Neuronal stem cell (in vitro differentiated cells): Measurements from ENCODE around the gene SRSF6.
A peak's percentile ranks its signal among the peaks of the same experiment; 100 is the strongest.

Source experiments
- DNase-seq: peaks from one replicate; pipeline ENCODE4 v3.0.0-alpha.2; 2013; ENCODE audit warnings: low spot score
- H2AFZ ChIP-seq: one replicate; pipeline ENCODE4 v1.6.1; 2013; ENCODE audit warnings: mild to moderate bottlenecking, low read length, inconsistent platforms
- H2AK5ac ChIP-seq: 2 replicates; pipeline ENCODE4 v1.6.1; 2013; ENCODE audit warnings: low read depth, mild to moderate bottlenecking, inconsistent platforms, low read length, moderate library complexity, mixed read lengths
- H2BK120ac ChIP-seq: 2 replicates; pipeline ENCODE4 v1.6.1; 2013; ENCODE audit warnings: low read depth, mild to moderate bottlenecking, inconsistent platforms, low read length, moderate library complexity, mixed read lengths
- H2BK12ac ChIP-seq: one replicate; pipeline ENCODE4 v1.6.1; 2013; ENCODE audit warnings: low read length, inconsistent platforms
- H2BK15ac ChIP-seq: 2 replicates; pipeline ENCODE4 v1.6.1; 2013; ENCODE audit warnings: mild to moderate bottlenecking, low read length, inconsistent platforms, mixed read lengths
- H2BK5ac ChIP-seq: one replicate; pipeline ENCODE4 v1.6.1; 2013; ENCODE audit warnings: inconsistent platforms, mild to moderate bottlenecking, low read length, moderate library complexity
- H3K14ac ChIP-seq: one replicate; pipeline ENCODE4 v1.6.1; 2013; ENCODE audit warnings: low read length, inconsistent platforms
- H3K18ac ChIP-seq: 2 replicates; pipeline ENCODE4 v1.6.1; 2013; ENCODE audit warnings: low read length, inconsistent platforms
- H3K23ac ChIP-seq: 2 replicates; pipeline ENCODE4 v1.6.1; 2013; ENCODE audit warnings: low read depth, mild to moderate bottlenecking, mixed read lengths, low read length, inconsistent platforms; ENCODE audit not compliant: poor library complexity
- H3K27ac ChIP-seq: replicated peaks from 3 replicates; pipeline ENCODE4 v1.5.1; 2013; ENCODE audit warnings: low read length, inconsistent platforms
- H3K27me3 ChIP-seq, 3 experiments: 2 replicates each; pipeline ENCODE4 v1.6.1; 2013; ENCODE audit warnings: low read length in 3 of 3, mild to moderate bottlenecking in 2 of 3, inconsistent platforms in 1 of 3, low read depth in 1 of 3, mixed read lengths in 1 of 3, moderate library complexity in 1 of 3; ENCODE audit not compliant: control insufficient read depth in 3 of 3, insufficient read depth in 3 of 3
- H3K36me3 ChIP-seq, 2 donors: replicated peaks in 1 of 2; 2 replicates each; pipeline ENCODE4 v1.6.1; 2013; ENCODE audit warnings: low read length in 2 of 2; ENCODE audit not compliant: control insufficient read depth in 2 of 2, insufficient read depth in 2 of 2
- H3K4ac ChIP-seq: 2 replicates; pipeline ENCODE4 v1.6.1; 2013; ENCODE audit warnings: inconsistent platforms, mild to moderate bottlenecking, low read length, moderate library complexity
- H3K4me1 ChIP-seq, 2 donors: 1 replicate in 1 of 2; 2 replicates in 1 of 2; pipeline ENCODE4 v1.6.1; 2013; ENCODE audit warnings: low read length in 2 of 2, low read depth in 1 of 2; ENCODE audit not compliant: control insufficient read depth in 2 of 2, insufficient read depth in 1 of 2
- H3K4me2 ChIP-seq: one replicate; pipeline ENCODE4 v1.6.1; 2013; ENCODE audit warnings: mild to moderate bottlenecking, low read length, inconsistent platforms; ENCODE audit not compliant: insufficient read depth, poor library complexity, severe bottlenecking
- H3K4me3 ChIP-seq, 2 donors: 2 replicates each; pipeline ENCODE4 v1.5.1; 2013; ENCODE audit warnings: low read length in 2 of 2, mild to moderate bottlenecking in 2 of 2, inconsistent platforms in 1 of 2, moderate library complexity in 1 of 2
- H3K79me1 ChIP-seq: one replicate; pipeline ENCODE4 v1.6.1; 2013; ENCODE audit warnings: low read depth, mild to moderate bottlenecking, inconsistent platforms, low read length, moderate library complexity
- H3K9ac ChIP-seq: one replicate; pipeline ENCODE4 v1.6.1; 2013; ENCODE audit warnings: mild to moderate bottlenecking, low read depth, low read length, inconsistent platforms; ENCODE audit not compliant: poor library complexity
- H3K9me3 ChIP-seq, 2 donors: replicated peaks in 1 of 2; 2 replicates each; pipeline versions ENCODE3 to v1.6.1; 2013; ENCODE audit warnings: low read length in 2 of 2, mild to moderate bottlenecking in 2 of 2, inconsistent platforms in 1 of 2, low read depth in 1 of 2, mixed read lengths in 1 of 2, moderate library complexity in 1 of 2; ENCODE audit not compliant: control insufficient read depth in 2 of 2, insufficient read depth in 1 of 2
- H4K8ac ChIP-seq: one replicate; pipeline ENCODE4 v1.6.1; 2013; ENCODE audit warnings: low read depth, mild to moderate bottlenecking, inconsistent platforms, low read length, moderate library complexity
- H4K91ac ChIP-seq: one replicate; pipeline ENCODE4 v1.6.1; 2013; ENCODE audit warnings: low read length, low read depth, mild to moderate bottlenecking, inconsistent platforms; ENCODE audit not compliant: poor library complexity
- WGBS, 2 donors: extraction: QIAGEN DNeasy Blood & Tissue Kit; methylation state at CpG; one replicate each; pipeline ENCODE4 v1.1.7; 2013; ENCODE audit warnings: missing lambda C conversion rate in 2 of 2, mixed read lengths in 1 of 2; ENCODE audit not compliant: insufficient read length in 2 of 2, insufficient replicate concordance in 1 of 2; ENCODE audit errors: extremely low coverage in 2 of 2; 5-methylcytosine and 5-hydroxymethylcytosine counted together

SRSF6 gene

DNA sequence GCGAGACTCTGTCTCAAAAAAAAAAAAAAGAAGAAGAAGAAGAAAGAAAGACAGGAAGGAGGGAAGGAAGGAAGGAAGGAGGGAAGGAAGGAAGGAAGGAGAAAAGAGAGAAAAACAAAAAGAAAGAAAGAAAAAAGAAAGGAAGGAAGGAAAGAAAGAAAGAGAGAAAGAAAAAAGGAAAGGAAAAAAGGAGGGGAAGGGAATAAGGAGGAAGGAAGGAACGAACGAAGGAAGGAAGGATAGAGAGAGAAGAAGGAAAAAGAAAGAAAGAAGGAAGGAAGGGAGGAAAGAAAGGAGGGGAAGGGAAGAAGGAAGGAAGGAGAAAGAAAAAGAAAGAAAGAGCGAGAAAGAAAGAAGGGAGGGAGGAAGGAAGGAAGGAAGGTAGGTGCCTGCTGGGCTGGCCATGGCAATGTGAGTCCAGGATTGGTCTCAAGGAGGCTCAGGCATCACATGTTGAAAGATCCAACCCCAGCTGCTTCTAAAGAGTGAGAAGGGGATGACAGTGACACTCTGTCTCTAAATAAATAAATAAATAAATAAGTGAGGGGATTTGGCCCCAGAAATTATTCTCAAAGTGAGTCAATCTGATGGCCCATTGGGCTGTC is 24.3 kb upstream of the SRSF6 start:
- no peak overlapping the region for H4K91ac ChIP-seq
- no peak overlapping the region for H3K18ac ChIP-seq
- H3K79me1 ChIP-seq = no peaks in the 10 kb centered on the region
- H3K14ac ChIP-seq = no peak overlapping the region
- no peak overlapping the region for H3K4me3 ChIP-seq
- no peak overlapping the region for H2AK5ac ChIP-seq
- 100% methylated on average over 2 of the region's 4 CpGs for WGBS, 2 donors
- no peak overlapping the region for H2BK15ac ChIP-seq
- DNase-seq = no peak
- no peak overlapping the region for H2AFZ ChIP-seq
- no peaks in the 10 kb centered on the region for H3K36me3 ChIP-seq
- H3K4ac ChIP-seq = no peak overlapping the region
- no peak overlapping the region for H4K8ac ChIP-seq
- H2BK120ac ChIP-seq = no peak overlapping the region
- peaks cover 0 to 5% of the 10 kb centered on the region in 2 donors for H3K4me1 ChIP-seq
- no peaks in the 10 kb centered on the region for H3K9me3 ChIP-seq
- no peaks in the 10 kb centered on the region for H3K27me3 ChIP-seq
- H2BK12ac ChIP-seq = no peak overlapping the region
- no peak overlapping the region for H3K9ac ChIP-seq
- H3K4me2 ChIP-seq = no peak overlapping the region
- H2BK5ac ChIP-seq = no peak overlapping the region
- no peak overlapping the region for H3K23ac ChIP-seq
- H3K27ac ChIP-seq = no peak overlapping the region

DNA sequence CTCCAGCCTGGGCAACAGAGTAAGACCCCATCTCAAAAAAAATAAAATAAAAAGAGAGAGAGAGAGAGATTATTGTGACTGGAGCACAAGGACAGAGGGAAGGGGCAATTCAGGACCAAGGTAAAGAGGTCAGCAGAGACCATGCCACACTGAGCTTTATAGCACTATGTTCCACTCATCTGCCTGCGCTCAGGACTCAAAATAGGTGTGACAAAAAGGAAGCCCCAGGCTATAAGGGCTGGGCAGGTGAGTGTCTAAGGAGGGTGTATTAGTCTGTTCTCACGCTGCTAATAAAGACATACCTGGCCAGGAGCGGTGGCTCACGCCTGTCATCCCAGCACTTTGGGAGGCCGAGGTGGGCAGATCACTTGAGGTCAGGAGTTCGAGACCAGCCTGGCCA is 23.1 kb upstream of the SRSF6 start:
- Histone ChIP-seq H3K18ac (no peak overlapping the region), H4K8ac (no peak overlapping the region), H3K23ac (no peak overlapping the region), H3K27me3 (no peaks in the 10 kb centered on the region), H3K9ac (no peak overlapping the region), H2BK5ac (no peak overlapping the region), H2BK120ac (no peak overlapping the region), H3K36me3 (no peaks in the 10 kb centered on the region), H3K14ac (no peak overlapping the region), H3K4ac (no peak overlapping the region), H2AK5ac (no peak overlapping the region), H2BK15ac (no peak overlapping the region), H3K4me2 (no peak overlapping the region), H4K91ac (no peak overlapping the region), H3K27ac (no peak overlapping the region), H2AFZ (no peak overlapping the region), H2BK12ac (no peak overlapping the region), H3K4me1 (peaks cover 0 to 5% of the 10 kb centered on the region in 2 donors), H3K9me3 (peaks cover 0 to 2% of the 10 kb centered on the region in 2 donors), H3K4me3 (no peak overlapping the region), H3K79me1 (no peaks in the 10 kb centered on the region)
- WGBS, 2 donors = no CpG with 5 or more reads among the region's 6 CpGs
- no peak for DNase-seq

DNA sequence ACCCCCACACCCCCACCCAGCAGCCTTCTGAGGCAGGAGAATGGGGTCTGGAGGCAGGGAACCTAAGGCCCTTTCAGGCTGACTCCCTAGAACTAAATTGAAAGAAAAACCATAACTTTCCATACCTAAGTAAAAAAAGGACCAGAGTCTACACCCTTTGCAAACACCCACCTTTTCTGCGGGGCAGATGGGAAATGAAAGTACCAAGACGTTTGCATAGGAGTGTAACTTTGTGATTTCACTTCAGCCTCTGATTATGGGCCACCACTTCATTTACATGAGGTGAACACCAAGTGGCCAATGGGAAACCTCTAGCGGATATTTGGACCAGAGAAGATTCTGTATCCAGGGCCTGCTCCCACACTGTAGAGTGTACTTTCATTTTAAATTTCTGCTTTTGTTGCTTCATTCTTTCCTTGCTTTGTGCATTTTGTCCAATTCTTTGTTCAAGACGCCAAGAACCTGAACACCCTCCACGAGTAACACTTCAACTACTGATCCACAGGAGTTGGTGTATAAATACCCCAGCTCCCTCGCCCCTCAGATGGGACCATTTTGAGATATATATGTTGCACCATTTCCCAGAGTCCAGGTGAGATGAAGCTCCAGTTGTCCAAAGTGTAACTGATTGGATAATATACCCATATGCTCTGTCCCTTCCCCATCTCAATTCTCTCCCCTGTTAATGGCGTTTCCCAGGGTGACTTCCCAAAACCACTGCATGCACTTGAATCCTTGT is 18.9 kb upstream of the SRSF6 start:
- Histone ChIP-seq H3K4me1 (no peaks in the 10 kb centered on the region), H2BK5ac (no peak overlapping the region), H3K36me3 (no peaks in the 10 kb centered on the region), H4K8ac (no peak overlapping the region), H3K23ac (no peak overlapping the region), H2BK12ac (no peak overlapping the region), H3K4me2 (no peak overlapping the region), H3K18ac (no peak overlapping the region), H2BK15ac (no peak overlapping the region), H2AK5ac (no peak overlapping the region), H3K4me3 (no peak overlapping the region), H4K91ac (no peak overlapping the region), H3K4ac (no peak overlapping the region), H3K9ac (no peak overlapping the region), H3K14ac (no peak overlapping the region), H3K27me3 (no peaks in the 10 kb centered on the region), H3K79me1 (no peaks in the 10 kb centered on the region), H3K27ac (no peak overlapping the region), H2AFZ (no peak overlapping the region), H3K9me3 (peaks cover 0 to 2% of the 10 kb centered on the region in 2 donors), H2BK120ac (no peak overlapping the region)
- no peak for DNase-seq
- WGBS, 2 donors = no CpG with 5 or more reads among the region's 7 CpGs

DNA sequence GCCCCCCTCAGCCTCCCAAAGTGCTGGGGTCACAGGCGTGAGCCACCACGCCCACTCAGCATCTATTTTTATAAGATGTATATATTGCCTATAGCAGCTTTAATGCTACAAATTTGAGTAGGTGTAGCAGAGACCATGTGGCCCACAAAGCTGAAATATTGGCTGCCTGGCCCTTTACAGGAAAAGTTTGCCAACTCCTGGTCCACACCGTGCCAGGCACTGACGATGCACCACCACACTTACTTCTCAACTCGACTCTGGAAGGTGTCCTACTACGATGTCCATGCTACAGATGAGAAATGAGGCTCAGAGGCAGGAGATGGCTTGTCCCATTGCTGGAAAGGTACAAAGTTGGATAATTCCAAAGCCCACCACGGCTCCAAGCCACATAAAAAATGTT is 17.2 kb upstream of the SRSF6 start:
- Histone ChIP-seq H4K8ac (no peak overlapping the region), H3K4me2 (no peak overlapping the region), H2BK120ac (no peak overlapping the region), H3K18ac (no peak overlapping the region), H3K27me3 (no peaks in the 10 kb centered on the region), H3K27ac (no peak overlapping the region), H3K14ac (no peak overlapping the region), H3K4me1 (no peaks in the 10 kb centered on the region), H3K79me1 (no peaks in the 10 kb centered on the region), H3K9ac (no peak overlapping the region), H3K23ac (no peak overlapping the region), H3K36me3 (no peaks in the 10 kb centered on the region), H3K4ac (no peak overlapping the region), H3K9me3 (peaks cover 0 to 2% of the 10 kb centered on the region in 2 donors), H2AK5ac (no peak overlapping the region), H2AFZ (no peak overlapping the region), H2BK12ac (no peak overlapping the region), H2BK5ac (no peak overlapping the region), H4K91ac (no peak overlapping the region), H2BK15ac (no peak overlapping the region), H3K4me3 (peak overlapping the region in 1 of 2 donors; percentile 58)
- no CpG with 5 or more reads among the region's 7 CpGs for WGBS, 2 donors
- no peak for DNase-seq
